ENCODE measurements around the gene RSPO4. TPM values are rescaled to one million over a fixed set of nuclear protein-coding genes. Genes with fewer than 3 reads are reported as not detected.

Gene RSPO4
- total and polyA plus RNA-seq, 2 experiments from 2014 or later = 2.8 to 4.5 TPM

GRCh38 chr20:1002682-1003561 lies 811 bp upstream of the RSPO4 start (continued):
- TF ChIP-seq REST (IDR thresholded peaks at IDR 0.05; ENCODE audit: unreplicated experiment) (no peak), EZH2 (IDR thresholded peaks at IDR 0.05; ENCODE audit: low read depth, unreplicated experiment) (no peak), EZH2phosphoT487 (IDR thresholded peaks at IDR 0.05; ENCODE audit: unreplicated experiment) (no peak), JUNB (IDR thresholded peaks at IDR 0.05; ENCODE audit: unreplicated experiment) (no peak)

GRCh38 chr20:1001116-1001515 lies 995 bp downstream of the RSPO4 start:
- H3K4me3 ChIP-seq = peak overlapping the region; percentile 61
- peaks cover 10% of the 10 kb centered on the region for H3K4me1 ChIP-seq (ENCODE audit: insufficient read depth)
- peak overlapping the region; percentile 100 for H2AFZ ChIP-seq
- no peaks in the 10 kb centered on the region for H3K36me3 ChIP-seq (ENCODE audit: insufficient read depth)
- Mint-ChIP-seq H3K4me1 (peaks cover 22% of the 10 kb centered on the region), H3K36me3 (ENCODE audit: low read depth) (no peaks in the 10 kb centered on the region; the same call in 2 of the 3 replicates), H3K9me3 (no peaks in the 10 kb centered on the region; the same call in 1 of the 3 replicates), H3K27me3 (ENCODE audit: insufficient read depth, low read depth, poor library complexity) (peaks cover 21% of the 10 kb centered on the region), H3K4me3 (peak overlapping the region; percentile 77), H3K27ac (no peak overlapping the region)
- no peaks in the 10 kb centered on the region for H4K20me1 ChIP-seq (replicated peaks; ENCODE audit: insufficient read depth)
- no peaks in the 10 kb centered on the region for H3K79me2 ChIP-seq (replicated peaks; ENCODE audit: insufficient read depth)
- peaks cover 27% of the 10 kb centered on the region for H3K27me3 ChIP-seq (ENCODE audit: insufficient read depth)
- no peak for ATAC-seq
- H3K4me2 ChIP-seq = peak overlapping the region; percentile 82
- no peak for DNase-seq (ENCODE audit: low spot score)
- no peaks in the 10 kb centered on the region for H3F3A ChIP-seq (replicated peaks; ENCODE audit: low read depth)
- H3K27ac ChIP-seq (ENCODE audit: low read depth) = no peak overlapping the region
- H3K9me2 ChIP-seq (ENCODE audit: insufficient read depth) = 0 out of 2 replicates have a peak, but pooled peaks cover 3% of the 10 kb centered on the region
- TF ChIP-seq STAT1 (IDR thresholded peaks at IDR 0.05; ENCODE audit: unreplicated experiment) (no peak), CTCF (conservative IDR thresholded peaks at IDR 0.05; ENCODE audit: low read depth in 2 of 2) (no peak), ZNF114 (CRISPR knock-in tag; IDR thresholded peaks at IDR 0.05) (no peak), REST (IDR thresholded peaks at IDR 0.05; ENCODE audit: unreplicated experiment) (no peak), NANOG (IDR thresholded peaks at IDR 0.05; ENCODE audit: borderline replicate concordance) (no peak), EZH2 (IDR thresholded peaks at IDR 0.05; ENCODE audit: low read depth, unreplicated experiment) (no peak), JUNB (IDR thresholded peaks at IDR 0.05; ENCODE audit: unreplicated experiment) (no peak), CREB1 (CRISPR knock-in tag; IDR thresholded peaks at IDR 0.05; ENCODE audit: low read depth) (no peak), EZH2phosphoT487 (IDR thresholded peaks at IDR 0.05; ENCODE audit: unreplicated experiment) (no peak), ETS1 (IDR thresholded peaks at IDR 0.05) (no peak)

Measured in GM23338 (cell line).